ENCODE results near the gene CLSTN2.

- no peak for TF ChIP-seq REST (IDR thresholded peaks at IDR 0.05)
- no peak for TF ChIP-seq SP1 (IDR thresholded peaks at IDR 0.05)
- TF ChIP-seq CTCF (IDR thresholded peaks at IDR 0.05; ENCODE audit: low read depth, low read length, missing input control), result no peak
- TF ChIP-seq YY1 (IDR thresholded peaks at IDR 0.05), result no peak
Observed at GRCh38 chr3:140134231-140134965, 199.4 kb downstream of the CLSTN2 start.
